LNCaP clone FGC (cell line): Measurements from ENCODE around the gene UBAP2.
"Not testable (repeated sequence)": the region's sequence is repeated elsewhere in the genome, so short reads cannot be mapped to it uniquely, and the experiment has no call there.

ENCODE experiments used
- DNase-seq: peaks from one replicate; pipeline ENCODE4 v3.0.0-alpha.2; 2011; ENCODE audit warnings: low read depth
- H3K4me3 ChIP-seq: 2 replicates; pipeline ENCODE4 v1.5.1; 2011; ENCODE audit warnings: mild to moderate bottlenecking, low read depth, low read length, control low read depth
- CTCF ChIP-seq: IDR thresholded peaks from 2 replicates; pipeline ENCODE4 v1.5.1; 2012; ENCODE audit warnings: mild to moderate bottlenecking; ENCODE audit not compliant: control insufficient read depth, insufficient read depth; ENCODE audit errors: extremely low read depth

Gene UBAP2

GRCh38 chr9:33972698-33973097 is 76.0 kb downstream of the UBAP2 start:
- no peak overlapping the region for H3K4me3 ChIP-seq
- no peak for DNase-seq
- no peak for TF ChIP-seq CTCF

GRCh38 chr9:33964086-33964768 is 84.5 kb downstream of the UBAP2 start:
- no peak overlapping the region for H3K4me3 ChIP-seq
- no peak for DNase-seq
- no peak for TF ChIP-seq CTCF

- not testable (repeated sequence) for DNase-seq, H3K4me3 ChIP-seq
These were observed 86.2 kb downstream of the UBAP2 start for GRCh38 chr9:33962468-33962867.

GRCh38 chr9:33959725-33960124 is 89.0 kb downstream of the UBAP2 start:
- TF ChIP-seq CTCF = no peak
- DNase-seq = no peak
- no peak overlapping the region for H3K4me3 ChIP-seq

DNA sequence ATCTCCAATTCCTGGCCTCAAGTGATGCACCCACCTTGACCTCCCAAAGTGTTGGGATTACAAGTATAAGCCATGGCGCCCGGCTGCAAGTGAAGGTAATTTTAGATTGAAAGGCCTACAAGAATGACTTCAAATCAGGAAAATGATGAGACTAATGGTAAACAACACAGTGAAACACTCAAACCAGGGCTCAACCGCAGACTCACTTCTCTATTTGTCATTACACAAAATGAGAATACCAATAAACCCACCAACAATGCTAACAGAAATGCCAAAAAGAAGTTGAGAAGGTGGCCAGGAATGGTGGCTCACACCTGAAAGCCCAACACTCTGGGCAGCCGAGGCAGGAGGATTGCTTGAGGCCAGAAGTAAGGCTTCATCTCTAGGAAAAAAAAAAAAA is 92.1 kb downstream of the UBAP2 start:
- DNase-seq = no peak
- no peak for TF ChIP-seq CTCF
- H3K4me3 ChIP-seq = no peak overlapping the region

- no peak for TF ChIP-seq CTCF
- DNase-seq = no peak
- H3K4me3 ChIP-seq = no peak overlapping the region
These were observed 96.6 kb downstream of the UBAP2 start for GRCh38 chr9:33952066-33952465.

- no peak for DNase-seq
- TF ChIP-seq CTCF = no peak
- H3K4me3 ChIP-seq = no peak overlapping the region
These were observed 98.3 kb downstream of the UBAP2 start for GRCh38 chr9:33950371-33950770.
